ENCODE measurements around the gene ADCY10. TPM values are rescaled to one million over a fixed set of nuclear protein-coding genes. Genes with fewer than 3 reads are reported as not detected.

The ADCY10 gene
- total RNA-seq, 2 donors from 2014 or later: 0.05 to 1.4 TPM

- Histone ChIP-seq H3K36me3 (no peaks in the 10 kb centered on the region), H3K27ac (peak overlapping the region in 1 of 2 donors; percentile 73), H3K9me3 (no peaks in the 10 kb centered on the region), H3K4me1 (replicated peaks) (peaks cover 7% of the 10 kb centered on the region), H3K27me3 (replicated peaks; ENCODE audit: insufficient read depth) (no peaks in the 10 kb centered on the region), H3K4me3 (no peak overlapping the region)
- WGBS: 94% methylated on average over 8 of the region's 8 CpGs
- intact Hi-C loops (cut with DNase I): no loop called here
- DNase-seq (ENCODE audit: low spot score): no peak
- TF ChIP-seq CTCF (IDR thresholded peaks at IDR 0.05) (no peak), POLR2A (IDR thresholded peaks at IDR 0.05) (no peak), POLR2AphosphoS5 (IDR thresholded peaks at IDR 0.05) (no peak)
These were observed 1.6 kb upstream of the ADCY10 start for GRCh38 chr1:167915569-167915968.

- Histone ChIP-seq H3K27ac (peak overlapping the region in 1 of 2 donors; percentile 73), H3K4me3 (no peak overlapping the region), H3K4me1 (replicated peaks) (peaks cover 3% of the 10 kb centered on the region), H3K9me3 (peaks cover 3% of the 10 kb centered on the region), H3K27me3 (replicated peaks; ENCODE audit: insufficient read depth) (no peaks in the 10 kb centered on the region), H3K36me3 (no peaks in the 10 kb centered on the region)
- WGBS: 81% methylated on average over 7 of the region's 7 CpGs
- intact Hi-C loops (cut with DNase I): no loop called here
- no peak for DNase-seq (ENCODE audit: low spot score)
- TF ChIP-seq POLR2AphosphoS5 (IDR thresholded peaks at IDR 0.05) (no peak), CTCF (IDR thresholded peaks at IDR 0.05) (no peak), POLR2A (IDR thresholded peaks at IDR 0.05) (no peak)
These were observed 1.6 kb downstream of the ADCY10 start for GRCh38 chr1:167912294-167912693.

- H3K4me3 ChIP-seq: peak overlapping the region in 1 of 2 donors; percentile 1
- peaks cover 3% of the 10 kb centered on the region for H3K9me3 ChIP-seq
- H3K27ac ChIP-seq: peak overlapping the region; percentile 68 to 73
- H3K27me3 ChIP-seq (replicated peaks; ENCODE audit: insufficient read depth): no peaks in the 10 kb centered on the region
- intact Hi-C loops (cut with DNase I): no loop called here
- H3K36me3 ChIP-seq: no peaks in the 10 kb centered on the region
- TF ChIP-seq POLR2A (IDR thresholded peaks at IDR 0.05) (no peak), POLR2AphosphoS5 (IDR thresholded peaks at IDR 0.05) (peak; percentile 14), CTCF (IDR thresholded peaks at IDR 0.05) (no peak)
- peak; percentile 14 for DNase-seq (ENCODE audit: low spot score)
- H3K4me1 ChIP-seq (replicated peaks): peaks cover 3% of the 10 kb centered on the region
- WGBS: 26% methylated on average over 8 of the region's 8 CpGs
These were observed 2.5 kb downstream of the ADCY10 start for GRCh38 chr1:167911413-167911812.

- intact Hi-C loops (cut with DNase I): no loop called here
- no peak for TF ChIP-seq POLR2AphosphoS5 (IDR thresholded peaks at IDR 0.05)
- H3K27me3 ChIP-seq (replicated peaks; ENCODE audit: insufficient read depth): no peaks in the 10 kb centered on the region
- no peak overlapping the region for H3K4me3 ChIP-seq
- WGBS: 74% methylated on average over 2 of the region's 2 CpGs
- peaks cover 3% of the 10 kb centered on the region for H3K4me1 ChIP-seq (replicated peaks)
- H3K36me3 ChIP-seq: no peaks in the 10 kb centered on the region
- peak overlapping the region in 1 of 2 donors; percentile 73 for H3K27ac ChIP-seq
- H3K9me3 ChIP-seq: peaks cover 3% of the 10 kb centered on the region
- no peak for DNase-seq (ENCODE audit: low spot score)
These were observed 3.4 kb downstream of the ADCY10 start for GRCh38 chr1:167910530-167910929.

GRCh38 chr1:167909691-167910180 is 4.2 kb downstream of the ADCY10 start:
- peaks cover 3% of the 10 kb centered on the region for H3K9me3 ChIP-seq
- no peak overlapping the region for H3K4me3 ChIP-seq
- intact Hi-C loops (cut with DNase I): no loop called here
- peaks cover 7% of the 10 kb centered on the region for H3K4me1 ChIP-seq (replicated peaks)
- H3K36me3 ChIP-seq: no peaks in the 10 kb centered on the region
- no peak for TF ChIP-seq POLR2A (IDR thresholded peaks at IDR 0.05)
- TF ChIP-seq POLR2AphosphoS5 (IDR thresholded peaks at IDR 0.05): no peak
- TF ChIP-seq CTCF (IDR thresholded peaks at IDR 0.05): no peak
- no peaks in the 10 kb centered on the region for H3K27me3 ChIP-seq (replicated peaks; ENCODE audit: insufficient read depth)
- 88% methylated on average over 6 of the region's 6 CpGs for WGBS
- DNase-seq (ENCODE audit: low spot score): no peak
- no peak overlapping the region for H3K27ac ChIP-seq
